PFSK-1 (cell line): ENCODE results near the gene CACNB2.

Experiments
- POLR2AphosphoS5 ChIP-seq: IDR thresholded peaks from 2 replicates; pipeline ENCODE4 v1.6.1; 2012; ENCODE audit warnings: low read depth, mild to moderate bottlenecking, control low read depth, low read length, moderate library complexity
- REST ChIP-seq, 2 experiments: IDR thresholded peaks; 2 replicates each; pipeline versions ENCODE4 v1.6.1 to v1.8.0; 2011 to 2012; ENCODE audit warnings: low read depth in 2 of 2, low read length in 2 of 2, control low read depth in 1 of 2, inconsistent platforms in 1 of 2, mild to moderate bottlenecking in 1 of 2, moderate library complexity in 1 of 2; ENCODE audit not compliant: insufficient read depth in 1 of 2
- SIN3A ChIP-seq: IDR thresholded peaks from 2 replicates; pipeline ENCODE4 v1.6.1; 2012; ENCODE audit warnings: mild to moderate bottlenecking, low read length, moderate library complexity, borderline replicate concordance; ENCODE audit not compliant: insufficient read depth
- TAF1 ChIP-seq: IDR thresholded peaks from 2 replicates; pipeline ENCODE4 v1.6.1; 2012; ENCODE audit warnings: low read length, control low read depth, borderline replicate concordance; ENCODE audit not compliant: insufficient read depth

- TF ChIP-seq REST (IDR thresholded peaks at IDR 0.05; ENCODE audit: insufficient read depth in 1 of 2, low read depth in 2 of 2, low read length in 2 of 2) (no peak), POLR2AphosphoS5 (no peak), TAF1 (no peak), SIN3A (no peak)
Observed at GRCh38 chr10:18328941-18329340, 188.7 kb downstream of the CACNB2 start.
